HG02678 (cell line): ENCODE results near the gene IMP4.
"Not testable (repeated sequence)": the region's sequence is repeated elsewhere in the genome, so short reads cannot be mapped to it uniquely, and the experiment has no call there.

Experiments used
- ATAC-seq: cut with Tn5 transposase; IDR thresholded peaks from one replicate; pipeline ENCODE4 v1.9.1; 2021; ENCODE audit warnings: mild to moderate bottlenecking, moderate library complexity; ENCODE audit not compliant: unreplicated experiment

Gene IMP4, protein sequence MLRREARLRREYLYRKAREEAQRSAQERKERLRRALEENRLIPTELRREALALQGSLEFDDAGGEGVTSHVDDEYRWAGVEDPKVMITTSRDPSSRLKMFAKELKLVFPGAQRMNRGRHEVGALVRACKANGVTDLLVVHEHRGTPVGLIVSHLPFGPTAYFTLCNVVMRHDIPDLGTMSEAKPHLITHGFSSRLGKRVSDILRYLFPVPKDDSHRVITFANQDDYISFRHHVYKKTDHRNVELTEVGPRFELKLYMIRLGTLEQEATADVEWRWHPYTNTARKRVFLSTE

DNA sequence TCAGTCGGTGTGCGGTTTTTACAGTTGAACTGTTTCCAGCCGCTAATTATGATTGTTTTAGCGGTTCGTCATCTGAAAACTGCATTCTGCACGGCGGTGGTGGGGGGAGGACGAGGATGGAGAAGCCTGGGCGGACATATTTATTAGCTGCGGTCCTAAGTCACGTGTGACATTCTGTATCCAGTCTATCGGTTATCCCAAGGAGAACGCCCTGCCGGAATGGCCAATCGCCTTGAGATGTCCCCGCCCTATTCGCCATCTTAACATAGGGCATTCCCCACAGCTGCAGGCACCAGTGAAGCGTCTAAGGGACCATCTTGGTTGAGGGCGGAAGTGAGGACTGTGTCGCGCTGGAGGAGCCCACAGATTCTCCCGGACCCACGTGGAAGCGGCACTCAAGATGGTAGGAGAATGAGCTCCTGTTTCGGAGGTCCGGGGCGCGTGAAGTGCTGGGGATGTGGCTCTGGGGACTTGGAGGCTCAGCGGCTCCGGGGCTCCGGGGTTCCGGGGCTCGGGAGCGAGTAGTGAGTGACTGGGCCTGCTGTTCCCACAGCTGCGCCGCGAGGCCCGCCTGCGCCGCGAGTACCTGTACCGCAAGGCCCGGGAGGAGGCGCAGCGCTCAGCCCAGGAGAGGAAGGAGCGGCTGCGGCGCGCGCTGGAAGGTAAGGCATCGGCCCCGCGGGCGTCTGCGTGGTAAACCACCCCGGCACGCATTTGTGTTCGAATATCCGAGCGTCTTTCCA lies at the start of gene IMP4:
Gene IMP4 (plus strand): TSS at position 365 of the 743 bp plus-strand sequence. CDS start 36 bp downstream, at position 401.
- peak; percentile 83 for ATAC-seq

DNA sequence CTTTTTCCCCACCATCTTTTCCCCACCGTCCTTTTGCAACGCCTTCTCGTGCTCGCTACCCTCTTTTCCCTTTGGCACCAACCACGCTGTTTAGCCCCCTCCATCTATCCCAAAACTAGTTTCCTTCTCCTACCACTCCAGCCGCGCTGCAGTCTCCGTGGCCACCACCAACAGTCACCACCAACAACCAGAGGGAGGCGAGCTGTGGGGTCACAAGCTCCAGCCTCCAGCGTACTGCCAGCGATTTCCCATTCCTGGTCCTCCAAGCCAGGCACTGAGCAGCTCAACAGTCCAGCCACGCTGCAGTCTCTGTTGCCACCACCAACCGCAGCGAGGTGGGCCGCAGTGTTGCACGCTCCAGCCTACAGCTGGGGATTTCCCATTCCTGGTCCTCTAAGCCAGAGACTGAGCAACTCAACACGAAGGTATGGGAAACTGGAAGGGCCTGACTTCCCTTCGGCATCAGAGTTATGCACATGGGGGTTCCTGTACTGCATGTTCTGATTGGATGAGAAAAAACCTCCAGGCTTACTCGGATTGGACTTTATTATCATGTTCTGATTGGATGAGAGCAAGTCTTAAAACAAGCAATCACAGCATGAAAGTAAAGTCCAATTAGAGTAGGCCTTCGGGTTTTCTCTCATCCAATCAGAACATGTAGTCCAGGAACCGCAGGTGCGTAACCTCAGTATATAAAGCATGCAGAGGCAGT lies 42.3 kb upstream of the IMP4 start:
- ATAC-seq: no peak

DNA sequence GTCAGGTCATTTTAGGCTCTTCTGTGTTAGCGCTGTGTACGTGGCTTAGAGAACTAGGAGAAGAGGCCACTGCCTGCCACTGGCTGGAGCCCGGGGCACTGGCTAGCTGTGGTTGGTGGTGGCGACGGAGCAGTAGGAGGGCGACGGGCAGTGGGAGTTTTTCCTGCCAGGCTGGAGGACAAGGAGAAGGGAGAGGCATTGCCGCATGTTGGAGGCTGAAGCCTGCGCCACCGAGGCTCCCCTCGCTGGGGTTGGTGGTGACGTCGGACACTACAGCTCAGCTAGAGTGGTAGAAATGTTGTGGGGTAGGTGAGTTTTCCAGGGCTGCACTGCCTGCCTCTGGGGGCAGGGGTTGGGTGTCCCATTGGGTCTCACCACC lies 41.7 kb upstream of the IMP4 start:
- no peak for ATAC-seq

DNA sequence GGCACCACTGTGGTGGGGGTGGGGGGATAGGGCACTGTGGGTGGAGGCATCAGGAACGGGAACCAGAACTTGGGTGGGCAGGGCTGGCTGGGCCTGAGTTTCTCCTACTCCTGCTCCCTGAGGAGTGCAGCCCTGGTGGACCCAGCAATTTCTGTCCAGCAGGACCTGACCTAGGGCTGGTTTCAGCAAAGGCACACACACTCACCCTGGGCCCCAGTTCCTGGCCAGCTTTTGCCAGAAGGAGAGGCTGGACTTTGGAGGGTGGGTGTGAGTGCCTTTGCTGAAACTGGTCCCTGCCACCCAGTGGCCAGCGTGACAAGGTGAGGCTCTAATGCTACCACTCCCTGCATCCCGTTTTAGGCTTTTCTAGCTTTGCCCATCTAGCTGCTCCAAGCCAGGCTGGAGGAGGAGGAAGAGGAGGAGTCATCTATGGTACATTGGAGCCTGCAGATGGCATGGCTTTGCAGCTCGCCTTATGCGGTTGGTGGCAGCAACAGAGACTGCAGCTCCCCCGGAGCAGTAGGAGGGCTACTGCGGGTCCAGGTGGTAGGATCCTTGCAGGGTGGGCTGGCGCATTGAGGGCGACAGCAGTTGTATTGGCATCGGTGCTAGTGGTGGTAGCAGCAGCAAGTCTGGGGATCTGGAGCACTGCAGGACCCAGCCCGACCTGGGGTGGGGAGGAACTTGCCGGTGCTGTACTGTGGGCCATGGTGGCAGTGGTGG lies 40.4 kb upstream of the IMP4 start:
- ATAC-seq: no peak

DNA sequence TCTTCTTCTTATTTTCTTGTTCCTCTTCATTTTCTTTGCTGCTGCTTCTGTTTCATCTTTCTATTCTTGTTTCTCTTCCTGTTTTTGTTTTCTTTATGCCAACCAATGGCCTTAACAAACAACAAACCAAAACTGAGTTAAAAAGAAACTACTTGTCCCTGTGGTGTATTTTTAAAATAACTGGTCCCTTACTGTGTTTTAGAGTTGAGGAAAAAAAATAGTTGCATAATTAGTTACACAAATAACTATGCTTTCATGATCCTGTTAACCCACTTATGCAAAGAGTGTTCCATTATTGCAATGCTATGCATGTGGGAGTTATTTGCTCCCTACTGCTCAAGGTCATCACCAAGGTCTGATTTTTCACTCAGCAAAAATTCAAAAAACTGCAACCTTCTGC lies 39.5 kb upstream of the IMP4 start:
- ATAC-seq: peak; percentile 82

DNA sequence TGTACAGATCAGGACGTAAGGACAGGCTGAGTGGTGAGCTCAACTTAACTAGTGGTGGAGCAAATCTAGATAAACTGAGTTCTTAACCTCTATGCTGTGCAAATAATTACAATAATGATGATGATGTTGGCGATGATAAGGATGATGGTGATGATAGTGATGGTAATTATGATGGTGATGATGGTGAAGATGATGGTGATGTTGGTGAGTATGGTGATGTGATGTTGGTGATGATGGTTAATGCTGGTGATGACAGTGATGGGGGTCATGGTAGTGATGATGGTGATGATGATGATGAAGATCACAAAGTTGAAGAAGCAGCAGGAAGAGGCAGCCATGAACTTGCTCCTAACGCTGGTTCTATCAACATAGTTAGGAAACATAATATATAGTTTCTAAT lies 38.0 kb upstream of the IMP4 start:
- no peak for ATAC-seq

DNA sequence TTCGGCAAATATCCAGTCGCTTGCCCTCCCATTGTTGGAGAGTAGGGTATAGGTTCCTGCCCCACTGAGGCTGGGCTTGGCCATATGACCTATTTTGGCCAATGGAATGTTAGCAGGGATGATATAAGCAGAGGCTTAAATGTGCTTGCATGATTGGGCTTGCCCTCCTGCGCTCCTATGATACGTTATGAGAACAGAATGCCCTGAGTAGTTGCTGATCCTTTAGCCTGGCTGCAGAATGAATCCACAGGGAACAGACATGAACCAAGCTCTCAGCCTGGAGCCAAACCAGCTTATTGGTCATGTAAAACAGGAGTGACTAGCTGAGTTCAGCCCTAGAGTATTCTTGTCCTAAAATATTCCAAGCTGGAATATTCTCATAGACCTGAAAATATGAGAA lies 34.8 kb upstream of the IMP4 start:
- ATAC-seq: no peak

DNA sequence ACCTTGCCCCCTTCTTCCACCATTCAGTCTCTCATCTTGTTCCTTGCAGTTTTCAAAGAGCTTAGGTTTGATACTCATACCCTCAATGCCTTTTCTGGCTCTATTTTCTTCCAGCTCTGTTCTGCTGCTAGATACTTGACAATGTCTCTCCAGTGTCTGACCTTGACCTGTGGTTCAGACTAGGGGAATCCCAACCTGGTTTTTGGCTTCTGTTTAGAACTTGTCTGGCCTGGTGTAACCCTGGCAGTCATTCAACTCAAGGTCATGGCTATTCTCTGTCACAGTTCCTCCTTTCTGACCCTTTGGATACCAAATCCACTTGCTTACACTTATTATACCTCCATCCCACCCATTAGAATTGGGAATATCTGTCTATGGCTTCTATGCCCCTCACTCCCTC lies 31.8 kb upstream of the IMP4 start:
- no peak for ATAC-seq

DNA sequence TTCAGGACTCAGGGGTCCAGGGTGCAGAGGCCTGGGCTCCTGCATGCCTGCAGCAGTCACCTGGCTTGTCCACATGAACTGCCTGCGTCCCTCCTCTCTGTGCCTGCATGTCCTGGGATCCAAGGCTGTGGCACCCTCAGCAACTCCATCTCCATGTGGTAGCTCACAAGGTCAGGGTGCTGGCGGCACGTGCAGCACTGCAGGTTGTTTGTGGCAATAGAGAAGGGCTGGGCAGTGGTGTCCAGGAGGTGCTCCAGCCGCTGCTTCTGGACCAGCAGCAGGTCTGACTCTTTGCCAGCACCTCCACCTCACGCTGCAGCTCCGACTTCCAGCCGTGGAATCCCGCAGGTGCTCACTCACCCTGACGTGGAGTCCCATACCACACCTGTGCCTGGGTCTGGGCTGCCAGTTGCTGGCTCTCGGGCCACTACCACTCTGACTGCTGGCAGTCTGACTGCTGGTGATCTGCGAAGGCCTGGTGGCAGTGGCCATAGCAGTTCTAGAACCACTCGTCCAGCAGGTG lies 28.8 kb upstream of the IMP4 start:
- no peak for ATAC-seq

DNA sequence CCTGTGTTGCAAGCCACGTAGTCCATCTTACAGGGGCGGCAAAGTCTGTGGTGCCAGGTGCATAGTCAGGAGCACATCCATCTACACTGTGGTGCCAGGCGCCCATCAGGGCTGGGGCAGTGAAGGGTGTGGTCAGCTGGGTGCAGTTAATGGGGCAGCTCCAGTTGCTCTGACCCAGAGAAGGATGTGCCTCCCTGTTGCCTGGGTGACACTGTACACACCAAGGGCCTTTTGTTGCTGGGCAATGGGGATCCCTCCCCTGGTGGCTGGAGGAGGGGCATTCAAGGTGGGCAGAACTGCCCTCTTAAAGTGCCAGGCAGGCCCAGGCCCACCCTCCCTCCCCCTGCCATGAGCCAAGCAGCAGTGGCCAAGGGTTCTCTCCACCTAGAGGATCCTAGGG lies 28.3 kb upstream of the IMP4 start:
- no peak for ATAC-seq

DNA sequence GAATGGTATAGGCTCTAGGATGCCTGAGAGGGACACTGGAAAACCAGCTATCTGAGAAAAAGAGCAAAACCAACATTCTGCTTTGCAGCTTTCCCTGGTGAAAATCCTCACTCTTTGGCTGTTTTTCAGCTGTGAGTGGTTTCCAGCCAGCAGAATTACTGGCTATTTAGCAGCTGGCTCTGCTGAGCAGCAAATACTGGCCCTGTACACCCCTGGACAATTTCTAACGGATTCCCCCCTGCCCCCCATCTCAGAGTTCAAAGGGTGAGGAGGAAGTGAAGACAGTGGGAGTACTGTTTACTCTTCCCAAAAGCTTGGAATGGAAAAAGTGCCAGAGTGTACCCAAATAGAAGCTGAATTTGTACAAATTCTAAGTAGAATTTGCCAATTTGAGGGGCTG lies 26.1 kb upstream of the IMP4 start:
- ATAC-seq: no peak

DNA sequence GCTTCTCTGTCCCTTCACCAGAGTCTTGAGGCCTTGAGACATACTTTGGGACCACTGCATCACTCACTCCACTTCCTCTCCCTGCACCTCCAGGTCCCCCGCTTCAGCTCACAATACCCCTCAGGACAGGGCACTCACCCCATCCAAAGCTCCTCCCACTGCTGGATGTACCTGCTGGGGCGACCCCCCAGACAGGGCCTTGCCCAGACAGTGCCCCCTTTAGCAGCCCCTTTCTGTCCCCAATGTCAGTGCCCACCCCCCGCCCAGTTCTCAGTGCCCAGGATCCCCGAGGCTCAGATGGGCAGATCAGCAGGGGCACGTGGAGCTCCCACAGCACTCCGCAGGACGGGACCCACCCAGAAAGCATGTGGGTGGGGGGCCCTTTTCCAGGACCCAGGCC lies 23.8 kb upstream of the IMP4 start:
- ATAC-seq: no peak

DNA sequence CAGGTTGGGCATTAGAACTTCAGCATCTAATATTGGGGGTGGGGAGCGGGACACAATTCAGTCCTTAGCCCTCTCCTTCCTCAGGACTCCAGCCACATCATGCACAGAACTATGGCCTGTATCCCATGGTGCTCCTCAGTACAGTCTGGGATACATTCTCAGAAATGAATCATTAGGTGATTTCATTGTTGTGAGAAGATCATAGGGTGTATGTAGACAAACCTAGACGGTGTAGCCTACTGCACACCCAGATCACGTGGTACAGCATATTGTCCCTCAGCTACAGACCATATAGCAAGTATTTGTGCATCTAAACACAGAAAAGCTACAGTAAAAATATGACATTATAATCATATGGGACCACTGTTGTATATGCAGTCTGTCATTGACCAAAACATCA lies 23.2 kb upstream of the IMP4 start:
- ATAC-seq: no peak

DNA sequence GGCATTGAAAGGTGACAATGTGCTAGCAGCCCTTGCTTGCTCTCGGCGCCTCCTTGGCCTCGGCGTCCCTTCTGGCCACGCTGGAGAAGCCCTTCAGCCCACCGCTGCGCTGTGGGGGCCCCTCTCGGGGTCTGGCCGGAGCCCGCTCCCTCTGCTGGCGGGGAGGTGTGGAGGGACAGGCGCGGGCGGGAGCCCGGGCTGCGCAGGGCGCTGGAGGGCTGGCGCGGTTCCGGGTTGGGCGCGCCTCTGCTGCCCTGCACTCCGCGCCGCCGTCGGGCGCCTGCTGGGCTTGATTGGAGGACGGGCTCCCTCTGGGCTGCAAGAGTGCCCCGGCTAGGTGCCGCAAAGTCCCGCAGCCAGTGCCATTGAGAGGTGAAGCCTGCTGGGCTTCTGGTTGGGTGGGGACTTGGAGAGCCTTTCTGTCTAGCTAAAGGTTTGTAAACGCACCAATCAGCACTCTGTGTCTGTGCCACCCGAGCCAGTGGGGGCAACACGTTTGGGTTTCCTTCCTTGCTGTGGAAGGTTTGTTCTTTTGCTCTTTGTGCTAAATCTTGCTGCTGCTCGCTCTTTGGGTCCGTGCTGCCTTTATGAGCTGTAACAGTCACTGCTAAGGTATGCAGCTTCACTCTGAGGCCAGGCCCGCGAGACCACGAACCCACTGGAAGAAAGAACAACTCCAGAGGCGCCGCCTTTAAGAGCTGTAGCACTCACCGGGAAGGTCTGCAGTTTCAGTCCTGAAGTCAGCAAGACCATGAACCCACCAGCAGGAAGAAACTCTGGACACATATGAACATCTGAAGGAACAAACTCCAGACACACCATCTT lies 14.8 kb upstream of the IMP4 start:
- no peak for ATAC-seq

DNA sequence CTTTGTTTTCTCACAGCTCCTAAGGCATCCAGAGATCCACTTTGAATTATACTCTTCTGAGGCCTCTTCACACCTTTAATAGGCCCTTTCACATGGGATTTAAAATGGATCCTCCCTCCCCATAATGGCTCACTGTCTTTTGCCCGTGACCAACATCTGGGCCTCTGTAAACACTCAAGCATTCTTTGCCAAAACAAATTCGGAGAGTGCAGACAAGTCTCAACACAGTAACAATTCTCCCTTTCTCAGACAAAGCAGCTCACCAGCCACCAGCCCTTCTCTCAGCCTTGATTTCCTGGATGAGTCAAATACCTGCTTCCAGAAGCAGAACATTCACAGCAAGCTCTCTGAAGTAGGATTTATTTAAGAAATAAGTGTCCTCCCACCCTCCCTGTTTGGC lies 14.0 kb upstream of the IMP4 start:
- ATAC-seq: no peak

DNA sequence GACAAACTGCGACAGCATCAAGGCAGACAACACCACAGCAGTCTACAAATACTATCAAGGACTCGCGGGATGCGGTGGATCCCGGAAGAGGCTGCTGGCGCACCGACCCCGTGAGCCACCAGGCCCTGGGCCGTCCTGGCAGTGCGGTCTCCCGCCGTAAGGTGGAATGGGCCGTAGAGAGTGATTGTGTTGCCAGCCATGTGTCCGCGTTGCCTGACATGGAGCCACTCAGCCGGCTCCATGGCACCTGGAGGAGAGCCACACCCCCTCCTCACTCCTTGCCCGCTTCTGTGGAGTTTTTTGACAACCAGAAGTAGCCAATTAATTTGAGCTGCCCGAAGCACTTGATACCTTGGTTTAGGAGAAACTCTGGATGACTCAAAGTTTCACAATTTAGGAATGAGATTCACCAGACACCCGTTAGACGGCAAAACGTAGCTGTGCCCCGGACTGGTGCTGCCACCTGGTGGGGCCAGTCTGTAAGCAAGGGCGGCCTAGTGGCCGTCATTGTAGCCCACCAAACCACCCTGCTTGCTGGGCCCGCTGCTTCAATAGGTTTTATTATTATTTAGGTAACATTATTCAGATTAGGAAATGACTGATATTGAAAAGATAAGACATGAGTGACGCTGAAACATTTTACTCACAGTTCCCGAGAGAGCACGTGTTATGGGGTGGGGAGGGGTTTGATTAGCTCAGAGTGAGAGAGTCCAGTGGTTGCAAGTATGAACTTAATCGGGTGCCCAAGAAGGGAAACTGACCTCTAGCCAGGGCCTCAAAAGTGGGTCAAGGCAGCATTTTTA lies 10.2 kb upstream of the IMP4 start:
- ATAC-seq: peak; percentile 67

DNA sequence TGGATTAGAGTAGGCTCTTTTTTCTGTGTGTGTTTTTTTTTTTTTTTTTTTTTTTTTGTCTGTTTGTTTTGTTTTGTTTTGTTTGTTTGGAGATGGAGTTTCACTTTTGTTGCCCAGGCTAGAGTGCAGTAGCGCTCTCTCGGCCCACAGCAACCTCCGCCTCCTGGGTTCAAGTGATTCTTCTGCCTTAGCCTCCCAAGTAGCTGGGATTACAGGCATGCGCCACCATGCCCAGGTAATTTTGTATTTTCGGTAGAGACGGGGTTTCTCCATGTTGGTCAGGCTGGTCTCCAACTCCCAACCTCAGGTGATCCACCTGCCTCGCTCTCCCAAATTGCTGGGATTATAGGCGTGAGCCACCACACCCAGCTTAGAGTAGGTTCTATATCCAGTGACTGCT lies 9.4 kb upstream of the IMP4 start:
- ATAC-seq: not testable (repeated sequence)

DNA sequence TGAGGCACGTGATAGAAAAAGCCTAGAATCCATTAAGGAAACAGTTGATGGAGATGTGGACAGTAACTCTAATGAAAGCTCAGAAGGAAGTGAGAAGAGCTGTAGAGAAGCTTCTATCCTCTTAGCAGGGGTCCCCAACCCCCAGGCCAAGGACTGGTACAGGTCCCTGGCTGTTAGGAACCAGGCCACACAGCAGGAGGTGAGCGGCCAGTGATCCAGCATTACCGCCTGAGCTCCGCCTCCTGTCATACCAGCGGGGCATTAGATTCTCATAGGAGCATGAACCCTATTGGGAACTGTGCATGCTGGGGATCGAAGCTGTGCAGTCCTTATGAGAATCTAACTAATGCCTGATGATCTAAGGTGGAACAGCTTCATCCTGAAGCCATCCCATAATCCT lies 8.7 kb upstream of the IMP4 start:
- ATAC-seq: no peak

DNA sequence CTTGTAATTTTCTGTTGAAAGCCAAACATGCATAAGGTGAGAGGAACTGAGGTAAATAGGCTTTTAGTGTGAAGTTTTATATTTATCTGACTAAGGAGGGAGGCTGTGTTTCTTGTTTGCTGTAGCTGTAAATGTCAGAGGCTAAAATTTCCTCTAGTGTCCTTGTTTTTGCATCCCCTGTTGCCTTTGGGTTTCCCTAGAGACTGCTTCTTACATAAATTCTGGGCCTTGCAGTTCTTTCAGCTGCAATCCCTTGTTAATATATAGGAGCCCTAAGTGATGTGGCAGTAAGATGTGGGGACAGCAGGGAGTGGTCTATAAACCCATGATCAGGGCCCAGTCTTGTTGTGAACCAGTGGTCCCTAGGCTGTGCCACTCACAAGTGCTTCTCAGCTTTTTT lies 7.5 kb upstream of the IMP4 start:
- no peak for ATAC-seq
